Common myeloid progenitor, CD34-positive (primary cell): ENCODE data around the gene INPP4B.
"Not testable (repeated sequence)": the region's sequence is repeated elsewhere in the genome, so short reads cannot be mapped to it uniquely, and the experiment has no call there.

Experiments used
- CTCF ChIA-PET: fragments of 350-600 bp; sonication (Branson Sonifier 250); formaldehyde crosslinking; loops from one replicate; lab custom pipeline; 2021; ENCODE audit warnings: antibody characterized with exemption; lab: Charles Lee
- POLR2A ChIA-PET: fragments of 350-600 bp; sonication (Branson Sonifier 250); formaldehyde crosslinking; loops from one replicate; lab custom pipeline; 2021; ENCODE audit warnings: antibody characterized with exemption; lab: Charles Lee
- DNase-seq, 3 donors: peaks; one replicate each; pipeline versions ENCODE4 v3.0.0 to v3.0.0-alpha.2; 2013
- H3K27ac ChIP-seq, 2 experiments: 1 replicate in 1 of 2; 2 replicates in 1 of 2; pipeline ENCODE4 v1.7.0; 2013; ENCODE audit warnings: inconsistent platforms in 2 of 2, low read length in 2 of 2, mild to moderate bottlenecking in 2 of 2, low read depth in 1 of 2, moderate library complexity in 1 of 2; ENCODE audit not compliant: severe bottlenecking in 2 of 2, insufficient read depth in 1 of 2, poor library complexity in 1 of 2
- H3K27me3 ChIP-seq, 5 experiments: replicated peaks in 2 of 5; 1 replicate in 3 of 5; 2 replicates in 2 of 5; pipeline versions ENCODE4 v1.6.1 to v1.7.0; 2013; ENCODE audit warnings: low read length in 4 of 5, mild to moderate bottlenecking in 2 of 5, moderate library complexity in 2 of 5, inconsistent platforms in 1 of 5; ENCODE audit not compliant: insufficient read depth in 5 of 5, control insufficient read depth in 4 of 5
- H3K36me3 ChIP-seq, 4 experiments: 1 replicate in 2 of 4; 2 replicates in 2 of 4; pipeline versions ENCODE4 v1.6.1 to v1.7.0; 2013; ENCODE audit warnings: low read length in 3 of 4, control low read depth in 1 of 4, mild to moderate bottlenecking in 1 of 4; ENCODE audit not compliant: control insufficient read depth in 4 of 4, insufficient read depth in 4 of 4
- H3K4me1 ChIP-seq, 4 experiments: 1 replicate in 3 of 4; 2 replicates in 1 of 4; pipeline versions ENCODE4 v1.6.1 to v1.7.1; 2013; ENCODE audit warnings: low read length in 3 of 4, mild to moderate bottlenecking in 3 of 4, control low read depth in 1 of 4, inconsistent platforms in 1 of 4, moderate library complexity in 1 of 4; ENCODE audit not compliant: control insufficient read depth in 4 of 4, insufficient read depth in 4 of 4; ENCODE audit errors: control extremely low read depth in 1 of 4
- H3K4me3 ChIP-seq, 7 experiments: 1 replicate in 4 of 7; 2 replicates in 3 of 7; pipeline versions ENCODE4 v1.5.1 to v1.7.0; 2013; ENCODE audit warnings: mild to moderate bottlenecking in 7 of 7, low read length in 6 of 7, moderate library complexity in 6 of 7, inconsistent platforms in 2 of 7, low read depth in 2 of 7, control low read depth in 1 of 7; ENCODE audit not compliant: insufficient read depth in 4 of 7, control insufficient read depth in 1 of 7; ENCODE audit errors: extremely low read depth in 1 of 7
- H3K9me3 ChIP-seq, 5 experiments: 1 replicate in 4 of 5; 2 replicates in 1 of 5; pipeline versions ENCODE4 v1.6.1 to v1.7.1; 2013; ENCODE audit warnings: low read length in 4 of 5, mild to moderate bottlenecking in 2 of 5, inconsistent platforms in 1 of 5, low read depth in 1 of 5, moderate library complexity in 1 of 5; ENCODE audit not compliant: control insufficient read depth in 4 of 5, insufficient read depth in 2 of 5; ENCODE audit errors: control extremely low read depth in 1 of 5
- WGBS: methylation state at CpG from one replicate; pipeline ENCODE4 v1.1.5; 2013; ENCODE audit not compliant: insufficient coverage; 5-methylcytosine and 5-hydroxymethylcytosine counted together

INPP4B gene

GRCh38 chr4:142817442-142817841 is 28.7 kb downstream of the INPP4B start:
- WGBS = 0% methylated on average over 2 of the region's 6 CpGs
- H3K9me3 ChIP-seq = peaks cover 0 to 8% (median 2%) of the 10 kb centered on the region in 5 experiments
- peaks cover 0 to 13% (median 1%) of the 10 kb centered on the region in 4 experiments for H3K36me3 ChIP-seq
- H3K4me3 ChIP-seq = peak overlapping the region in 4 of 7 experiments; percentile 16 to 56 (median 36)
- CTCF ChIA-PET = interaction anchor here (0.7 to 1.0 kb wide), 4 partner anchors 9 to 123 kb away, joined by 3 to 6 read pairs (median 3); no protein-coding TSS in a partner anchor
- H3K4me1 ChIP-seq = peaks cover 25 to 55% (median 39%) of the 10 kb centered on the region in 4 experiments
- peak; percentile 89 to 97 (median 95) for DNase-seq
- POLR2A ChIA-PET = no interaction called here
- H3K27me3 ChIP-seq = no peaks in the 10 kb centered on the region
- H3K27ac ChIP-seq = peak overlapping the region; percentile 88 to 94

- Histone ChIP-seq H3K36me3 (peaks cover 0 to 9% (median 0%) of the 10 kb centered on the region in 4 experiments), H3K27ac (peak overlapping the region; percentile 88 to 94), H3K4me1 (peaks cover 27 to 60% (median 41%) of the 10 kb centered on the region in 4 experiments), H3K4me3 (no peak overlapping the region), H3K9me3 (peaks cover 0 to 8% (median 2%) of the 10 kb centered on the region in 5 experiments), H3K27me3 (no peaks in the 10 kb centered on the region)
- POLR2A ChIA-PET = no interaction called here
- DNase-seq = peak; percentile 72 to 91 (median 87)
- CTCF ChIA-PET = interaction anchor here (0.9 to 1.1 kb wide), 2 partner anchors 8 to 17 kb away, joined by 3 read pairs; no protein-coding TSS in a partner anchor
- 0% methylated on average over 1 of the region's 1 CpG for WGBS
Observed at GRCh38 chr4:142815834-142816233, 30.3 kb downstream of the INPP4B start.

GRCh38 chr4:142813388-142813787 is 32.7 kb downstream of the INPP4B start:
- no peak for DNase-seq
- H3K4me3 ChIP-seq = no peak overlapping the region
- POLR2A ChIA-PET = no interaction called here
- no peaks in the 10 kb centered on the region for H3K9me3 ChIP-seq
- H3K27me3 ChIP-seq = no peaks in the 10 kb centered on the region
- peaks cover 22 to 43% (median 33%) of the 10 kb centered on the region in 4 experiments for H3K4me1 ChIP-seq
- H3K27ac ChIP-seq = no peak overlapping the region
- CTCF ChIA-PET = no interaction called here
- H3K36me3 ChIP-seq = no peaks in the 10 kb centered on the region
- WGBS = no CpG with 5 or more reads among the region's 2 CpGs

- CTCF ChIA-PET = interaction anchor here (1.0 to 1.5 kb wide), 3 partner anchors 11 to 15 kb away, joined by 3 to 4 read pairs (median 4); no protein-coding TSS in a partner anchor
- POLR2A ChIA-PET = no interaction called here
Observed at GRCh38 chr4:142812091-142812490, 34.0 kb downstream of the INPP4B start.

GRCh38 chr4:142811034-142811433 is 35.1 kb downstream of the INPP4B start:
- Histone ChIP-seq H3K4me3 (no peak overlapping the region), H3K27me3 (no peaks in the 10 kb centered on the region), H3K36me3 (no peaks in the 10 kb centered on the region), H3K9me3 (no peaks in the 10 kb centered on the region), H3K4me1 (peaks cover 7 to 20% (median 14%) of the 10 kb centered on the region in 4 experiments), H3K27ac (no peak overlapping the region)
- 100% methylated on average over 1 of the region's 1 CpG for WGBS
- ChIA-PET CTCF (interaction anchor here (1.0 to 1.5 kb wide), 3 partner anchors 12 to 16 kb away, joined by 3 to 4 read pairs (median 4); no protein-coding TSS in a partner anchor), POLR2A (no interaction called here)
- DNase-seq = no peak

More at GRCh38 chr4:142812091-142812490, 34.0 kb downstream of the INPP4B start:
- Histone ChIP-seq H3K36me3 (no peaks in the 10 kb centered on the region), H3K4me1 (peaks cover 11 to 30% (median 21%) of the 10 kb centered on the region in 4 experiments), H3K27ac (no peak overlapping the region), H3K9me3 (no peaks in the 10 kb centered on the region), H3K4me3 (no peak overlapping the region), H3K27me3 (no peaks in the 10 kb centered on the region)
- no peak for DNase-seq

GRCh38 chr4:142809559-142809958 is 36.5 kb downstream of the INPP4B start:
- no peak overlapping the region for H3K27ac ChIP-seq
- DNase-seq = no peak
- H3K4me1 ChIP-seq = peaks cover 2 to 5% (median 3%) of the 10 kb centered on the region in 4 experiments
- H3K27me3 ChIP-seq = no peaks in the 10 kb centered on the region
- ChIA-PET POLR2A (no interaction called here), CTCF (interaction anchor here (0.7 kb wide), 1 partner anchor 12 kb away, joined by 3 read pairs; no protein-coding TSS in a partner anchor)
- no peak overlapping the region for H3K4me3 ChIP-seq
- WGBS = 96% methylated on average over 2 of the region's 2 CpGs
- no peaks in the 10 kb centered on the region for H3K36me3 ChIP-seq
- no peaks in the 10 kb centered on the region for H3K9me3 ChIP-seq

GRCh38 chr4:142803879-142804278 is 42.2 kb downstream of the INPP4B start:
- H3K27me3 ChIP-seq, DNase-seq, H3K4me3 ChIP-seq, POLR2A ChIA-PET, H3K27ac ChIP-seq, CTCF ChIA-PET, H3K4me1 ChIP-seq, H3K9me3 ChIP-seq: not testable (repeated sequence)
- H3K36me3 ChIP-seq = peaks cover 0 to 13% (median 1%) of the 10 kb centered on the region in 4 experiments
- 100% methylated on average over 2 of the region's 5 CpGs for WGBS
